Endothelial cell (in vitro differentiated cells): ENCODE data around the gene NAP1L4. TPM values are rescaled to one million over a fixed set of nuclear protein-coding genes. Genes with fewer than 3 reads are reported as not detected.

Experiments used
- DNase-seq: peaks from one replicate; pipeline ENCODE4 v3.0.0; 2021; ENCODE audit warnings: low spot score
- H3K27ac Mint-ChIP-seq: one replicate; pipeline ENCODE4 v1.8.0; 2021; ENCODE audit warnings: mixed read lengths, inconsistent platforms; ENCODE audit not compliant: unreplicated experiment
- H3K27me3 Mint-ChIP-seq: one replicate; pipeline ENCODE4 v1.8.0; 2021; ENCODE audit warnings: mild to moderate bottlenecking, moderate library complexity, mixed read lengths, inconsistent platforms; ENCODE audit not compliant: unreplicated experiment
- H3K36me3 Mint-ChIP-seq: one replicate; pipeline ENCODE4 v1.8.0; 2021; ENCODE audit warnings: mild to moderate bottlenecking, low read depth, mixed read lengths, inconsistent platforms; ENCODE audit not compliant: unreplicated experiment
- H3K4me1 Mint-ChIP-seq: one replicate; pipeline ENCODE4 v1.8.0; 2021; ENCODE audit warnings: mild to moderate bottlenecking, mixed read lengths, inconsistent platforms; ENCODE audit not compliant: unreplicated experiment
- H3K4me3 Mint-ChIP-seq: one replicate; pipeline ENCODE4 v1.8.0; 2021; ENCODE audit warnings: mild to moderate bottlenecking, mixed read lengths, inconsistent platforms; ENCODE audit not compliant: unreplicated experiment
- H3K9me3 Mint-ChIP-seq: one replicate; pipeline ENCODE4 v1.8.0; 2021; ENCODE audit warnings: mixed read lengths, inconsistent platforms; ENCODE audit not compliant: unreplicated experiment
- CTCF ChIP-seq: fragments of 200-600 bp; sonication (generic); IDR thresholded peaks from one replicate; pipeline ENCODE4 v1.5.0; 2021; ENCODE audit warnings: antibody characterized with exemption; ENCODE audit not compliant: unreplicated experiment
- total RNA-seq: library from RNA; stranded (reverse); fragmentation: NEBNext Ultra II Directional; extraction: Animal tissue kit (Norgen Biotek cat#: 25700); gene quantifications from one replicate; pipeline ENCODE4 v1.2.1, GENCODE V29; 2021; ENCODE audit not compliant: unreplicated experiment

The NAP1L4 gene
- total RNA-seq, 1 donor from 2014 or later, result 148 TPM

- no peak overlapping the region for H3K27ac Mint-ChIP-seq
- H3K4me1 Mint-ChIP-seq, result no peaks in the 10 kb centered on the region
- no peak overlapping the region for H3K4me3 Mint-ChIP-seq
- H3K27me3 Mint-ChIP-seq, result peaks cover 4% of the 10 kb centered on the region
- peaks cover 60% of the 10 kb centered on the region for H3K36me3 Mint-ChIP-seq
- no peak for DNase-seq
- TF ChIP-seq CTCF, result no peak
- H3K9me3 Mint-ChIP-seq, result no peaks in the 10 kb centered on the region
Measured at GRCh38 chr11:2960139-2960538, 32.0 kb downstream of the NAP1L4 start.

- Mint-ChIP-seq H3K27ac (no peak overlapping the region), H3K4me1 (no peaks in the 10 kb centered on the region), H3K36me3 (peaks cover 62% of the 10 kb centered on the region), H3K27me3 (peaks cover 2% of the 10 kb centered on the region), H3K4me3 (no peak overlapping the region), H3K9me3 (no peaks in the 10 kb centered on the region)
- DNase-seq, result no peak
- no peak for TF ChIP-seq CTCF
Measured at GRCh38 chr11:2958251-2958650, 33.9 kb downstream of the NAP1L4 start.

DNA sequence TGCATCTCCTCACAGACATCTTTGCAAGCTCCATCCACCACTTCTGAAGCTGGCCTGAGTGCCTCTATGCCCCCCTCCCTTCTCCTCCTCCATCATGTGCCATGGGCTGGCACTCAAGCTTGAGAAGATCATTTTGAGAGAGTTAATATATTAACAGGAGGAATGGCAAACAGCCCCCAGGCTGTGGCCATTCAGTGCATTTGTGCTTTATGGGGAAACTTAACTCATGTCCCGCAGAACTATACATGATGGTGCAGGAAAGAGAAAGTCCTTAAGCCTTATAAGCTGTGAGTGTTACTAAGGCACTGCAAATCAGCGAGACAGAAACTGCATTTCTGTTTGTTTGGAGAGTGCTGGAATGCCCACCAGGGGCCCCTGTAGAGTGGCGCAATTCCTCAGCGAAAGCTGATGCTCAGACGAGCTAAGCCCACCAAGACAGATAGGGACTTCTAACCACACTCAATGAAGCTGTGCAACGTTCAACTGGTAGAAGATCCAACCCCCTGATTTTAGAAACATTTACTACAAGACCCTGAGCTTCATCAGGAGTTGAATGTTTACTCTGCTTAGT lies 36.1 kb downstream of the NAP1L4 start:
- DNase-seq, result no peak
- Mint-ChIP-seq H3K27me3 (peaks cover 2% of the 10 kb centered on the region), H3K9me3 (no peaks in the 10 kb centered on the region), H3K36me3 (peaks cover 66% of the 10 kb centered on the region), H3K4me1 (no peaks in the 10 kb centered on the region), H3K4me3 (no peak overlapping the region), H3K27ac (peak overlapping the region; percentile 57)
- TF ChIP-seq CTCF, result no peak

DNA sequence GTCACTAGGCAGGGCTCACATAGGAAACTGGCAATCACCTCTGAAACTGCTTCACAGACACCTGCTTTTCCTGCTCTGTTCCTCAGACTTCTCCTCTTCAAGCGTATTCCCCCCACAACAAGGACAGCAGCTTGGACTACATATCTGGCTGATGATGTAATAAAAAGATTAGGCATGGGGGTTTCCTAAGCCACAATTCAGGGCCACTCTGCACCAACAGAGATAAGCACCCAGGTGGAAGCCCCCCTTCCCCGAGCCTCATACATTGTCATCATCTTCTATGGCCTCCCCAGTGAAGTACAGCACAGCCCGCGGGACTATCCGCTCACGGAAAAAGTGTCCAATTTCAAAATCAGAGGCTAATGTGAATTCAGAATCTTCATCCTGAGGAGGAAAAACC lies 37.9 kb downstream of the NAP1L4 start:
- H3K36me3 Mint-ChIP-seq, result peaks cover 67% of the 10 kb centered on the region
- no peak overlapping the region for H3K27ac Mint-ChIP-seq
- no peaks in the 10 kb centered on the region for H3K9me3 Mint-ChIP-seq
- TF ChIP-seq CTCF, result no peak
- DNase-seq, result no peak
- no peaks in the 10 kb centered on the region for H3K4me1 Mint-ChIP-seq
- peak overlapping the region; percentile 42 for H3K4me3 Mint-ChIP-seq
- H3K27me3 Mint-ChIP-seq, result peaks cover 2% of the 10 kb centered on the region

DNA sequence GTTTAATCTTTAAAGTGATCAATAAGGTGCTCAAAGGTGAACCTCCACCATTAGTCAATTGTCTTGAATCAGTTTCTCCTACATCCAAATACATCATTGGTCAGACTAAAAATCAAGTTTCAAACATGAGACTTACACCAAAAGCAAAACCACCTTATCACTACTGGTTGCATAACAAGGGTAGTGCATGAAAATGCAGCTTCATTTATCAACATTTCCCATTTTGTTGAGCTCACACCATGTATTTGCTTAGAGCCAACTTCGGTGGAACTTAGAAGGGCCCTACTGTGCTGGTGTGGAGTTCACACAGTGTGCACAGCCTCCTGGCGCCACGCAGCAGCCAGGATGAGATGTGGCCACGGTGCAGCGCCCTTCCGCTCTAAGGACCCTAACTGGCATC lies 39.8 kb downstream of the NAP1L4 start:
- no peaks in the 10 kb centered on the region for H3K9me3 Mint-ChIP-seq
- TF ChIP-seq CTCF, result no peak
- H3K27me3 Mint-ChIP-seq, result peaks cover 10% of the 10 kb centered on the region
- H3K4me3 Mint-ChIP-seq, result no peak overlapping the region
- H3K36me3 Mint-ChIP-seq, result peaks cover 71% of the 10 kb centered on the region
- DNase-seq, result no peak
- H3K27ac Mint-ChIP-seq, result no peak overlapping the region
- no peaks in the 10 kb centered on the region for H3K4me1 Mint-ChIP-seq
